GM21619 (cell line): ENCODE results near the gene AGBL3.
A peak's percentile ranks its signal among the peaks of the same experiment; 100 is the strongest.
"Not testable (repeated sequence)": the region's sequence is repeated elsewhere in the genome, so short reads cannot be mapped to it uniquely, and the experiment has no call there.

ENCODE experiments used
- ATAC-seq: cut with Tn5 transposase; IDR thresholded peaks from one replicate; pipeline ENCODE4 v1.9.1; 2021; ENCODE audit not compliant: unreplicated experiment

AGBL3 gene

GRCh38 chr7:135166338-135166990, 180.2 kb downstream of the AGBL3 start:
- ATAC-seq = no peak

GRCh38 chr7:135167365-135167917, 181.1 kb downstream of the AGBL3 start:
- no peak for ATAC-seq

GRCh38 chr7:135168001-135168400, 181.7 kb downstream of the AGBL3 start:
- no peak for ATAC-seq

GRCh38 chr7:135168489-135169140, 182.3 kb downstream of the AGBL3 start:
- ATAC-seq = no peak

GRCh38 chr7:135169141-135169963, 183.0 kb downstream of the AGBL3 start:
- ATAC-seq = peak; percentile 32

- ATAC-seq = peak; percentile 9
Measured at GRCh38 chr7:135169964-135170273, 183.6 kb downstream of the AGBL3 start.

GRCh38 chr7:135170274-135170997, 184.1 kb downstream of the AGBL3 start, which contains the start of gene CYREN:
CYREN (minus strand) TSS chr7:135170707; CDS start chr7:135168922, 1,785 bp downstream.
- peak; percentile 59 for ATAC-seq

- ATAC-seq = peak; percentile 41
Measured at GRCh38 chr7:135170998-135171481, 184.7 kb downstream of the AGBL3 start.

GRCh38 chr7:135171581-135172291, 185.4 kb downstream of the AGBL3 start:
- not testable (repeated sequence) for ATAC-seq

- not testable (repeated sequence) for ATAC-seq
Measured at GRCh38 chr7:135173916-135174315, 187.6 kb downstream of the AGBL3 start.

- ATAC-seq = no peak
Measured at GRCh38 chr7:135174941-135175340, 188.6 kb downstream of the AGBL3 start.

- ATAC-seq = no peak
Measured at GRCh38 chr7:135175931-135176330, 189.6 kb downstream of the AGBL3 start.

- no peak for ATAC-seq
Measured at GRCh38 chr7:135177028-135177696, 190.9 kb downstream of the AGBL3 start.

- no peak for ATAC-seq
Measured at GRCh38 chr7:135178364-135178763, 192.1 kb downstream of the AGBL3 start.

- ATAC-seq = no peak
Measured at GRCh38 chr7:135179321-135179925, 193.1 kb downstream of the AGBL3 start.

GRCh38 chr7:135180122-135180521, 193.8 kb downstream of the AGBL3 start:
- ATAC-seq = no peak

GRCh38 chr7:135181261-135181928, 195.1 kb downstream of the AGBL3 start:
- no peak for ATAC-seq

GRCh38 chr7:135181929-135182678, 195.8 kb downstream of the AGBL3 start:
- ATAC-seq = no peak
